Measurements from ENCODE around the gene IRF1.

GRCh38 chr5:132444841-132445639 lies 45.5 kb downstream of the IRF1 start:
- no peak for TF ChIP-seq POLR2AphosphoS5 (IDR thresholded peaks at IDR 0.05; ENCODE audit: borderline replicate concordance, low read depth, low read length)
- TF ChIP-seq EZH2 (IDR thresholded peaks at IDR 0.05), result no peak
- no peak for TF ChIP-seq FOXP2 (optimal IDR thresholded peaks at IDR 0.05; ENCODE audit: control extremely low read depth, extremely low read length, insufficient read depth)
